Erythroblast (primary cell): ENCODE data around the gene CNNM2.

Experiments used
- GATA1 ChIP-seq: IDR thresholded peaks from 2 replicates; pipeline ENCODE4 v1.6.1; 2011; ENCODE audit warnings: low read depth, mild to moderate bottlenecking, control low read depth, low read length, moderate library complexity
- POLR2A ChIP-seq: IDR thresholded peaks from 2 replicates; pipeline ENCODE4 v1.6.1; 2011; ENCODE audit warnings: mild to moderate bottlenecking, low read length

DNA sequence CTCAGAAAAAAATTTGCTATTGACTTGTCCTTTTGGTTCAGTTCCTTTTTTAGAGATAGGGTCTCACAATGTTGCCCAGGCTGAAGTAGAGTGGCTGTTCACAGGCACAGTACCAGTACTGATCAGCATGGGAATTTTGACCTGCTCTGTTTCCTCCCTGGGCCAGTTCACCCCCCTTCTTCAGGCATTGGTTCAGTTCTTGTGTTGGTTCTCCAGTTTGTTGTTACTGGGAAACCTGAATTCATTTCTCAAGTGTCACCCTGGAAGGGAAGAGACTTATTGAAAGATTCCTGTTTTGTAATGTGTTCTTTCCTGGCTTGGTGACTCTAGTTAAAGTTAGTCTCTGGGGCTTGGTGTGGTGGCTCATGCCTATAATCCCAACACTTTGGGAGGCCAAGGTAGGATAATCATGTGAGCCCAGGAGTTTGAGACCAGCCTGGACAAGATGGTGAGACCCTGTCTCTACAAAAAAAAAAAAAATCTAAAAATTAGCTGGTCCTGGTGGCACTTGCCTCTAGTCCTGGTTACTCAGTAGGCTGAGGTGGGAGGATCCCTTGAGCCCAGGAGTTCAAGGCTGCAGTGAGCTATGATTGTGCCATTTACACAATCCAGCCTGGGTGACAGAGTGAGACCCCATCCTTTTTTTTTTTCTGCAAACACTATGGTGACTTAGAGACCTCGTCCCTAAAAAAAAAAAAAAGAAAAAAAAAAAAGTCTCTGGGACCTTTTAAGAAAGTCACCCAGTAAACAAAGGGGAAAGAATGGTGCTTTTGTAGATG is 52.7 kb downstream of the CNNM2 start:
- no peak for TF ChIP-seq POLR2A
- TF ChIP-seq GATA1 = no peak
